ENCODE data around the gene PPP2R2D.

The PPP2R2D gene

GRCh38 chr10:131908151-131908550, 7.3 kb downstream of the PPP2R2D start:
- TF ChIP-seq CREB5 (CRISPR knock-in tag; IDR thresholded peaks at IDR 0.05; ENCODE audit: low read depth) (no peak), SNAI2 (CRISPR knock-in tag; IDR thresholded peaks at IDR 0.05) (no peak), ZC3H10 (CRISPR knock-in tag; IDR thresholded peaks at IDR 0.05) (no peak), ZNF8 (CRISPR knock-in tag; IDR thresholded peaks at IDR 0.05) (no peak), GLIS3 (CRISPR knock-in tag; IDR thresholded peaks at IDR 0.05) (no peak), POU6F1 (CRISPR knock-in tag; IDR thresholded peaks at IDR 0.05; ENCODE audit: borderline replicate concordance, low read depth) (no peak), ARNTL (CRISPR knock-in tag; IDR thresholded peaks at IDR 0.05; ENCODE audit: borderline replicate concordance, low read depth) (no peak), TCF4 (CRISPR knock-in tag; IDR thresholded peaks at IDR 0.05; ENCODE audit: borderline replicate concordance) (no peak), ZNF565 (CRISPR knock-in tag; conservative IDR thresholded peaks at IDR 0.05; ENCODE audit: low read depth) (no peak), ESRRG (CRISPR knock-in tag; IDR thresholded peaks at IDR 0.05) (no peak), TSHZ2 (CRISPR knock-in tag; IDR thresholded peaks at IDR 0.05) (no peak), PPARA (CRISPR knock-in tag; IDR thresholded peaks at IDR 0.05; ENCODE audit: borderline replicate concordance) (no peak), ZFP3 (CRISPR knock-in tag; IDR thresholded peaks at IDR 0.05) (no peak), TOX (CRISPR knock-in tag; IDR thresholded peaks at IDR 0.05; ENCODE audit: borderline replicate concordance) (no peak)
- no peak for ATAC-seq

GRCh38 chr10:131909014-131909808, 8.4 kb downstream of the PPP2R2D start:
- ATAC-seq: no peak

More at GRCh38 chr10:131909014-131909808, 8.4 kb downstream of the PPP2R2D start:
- TF ChIP-seq SNAI2 (CRISPR knock-in tag; IDR thresholded peaks at IDR 0.05) (no peak), GLIS3 (CRISPR knock-in tag; IDR thresholded peaks at IDR 0.05) (no peak), OSR1 (CRISPR knock-in tag; IDR thresholded peaks at IDR 0.05) (no peak), CREB5 (CRISPR knock-in tag; IDR thresholded peaks at IDR 0.05; ENCODE audit: low read depth) (no peak), ZNF565 (CRISPR knock-in tag; conservative IDR thresholded peaks at IDR 0.05; ENCODE audit: low read depth) (no peak), POU6F1 (CRISPR knock-in tag; IDR thresholded peaks at IDR 0.05; ENCODE audit: borderline replicate concordance, low read depth) (no peak), PPARA (CRISPR knock-in tag; IDR thresholded peaks at IDR 0.05; ENCODE audit: borderline replicate concordance) (no peak), ISL1 (CRISPR knock-in tag; IDR thresholded peaks at IDR 0.05) (no peak)

Data from SK-N-SH treated with all-trans-retinoic acid at 6 μM for 48 hours (cell line).